PC-3 (cell line): Measurements from ENCODE around the gene C8B. TPM values are rescaled to one million over a fixed set of nuclear protein-coding genes. Genes with fewer than 3 reads are reported as not detected.

ENCODE experiments used
- ATAC-seq: fragments of 200-7000 bp; cut with Tn5 transposase; 2 replicates; pipeline ENCODE4 v1.9.1; 2020; ENCODE audit warnings: mild to moderate bottlenecking, moderate library complexity
- BruUV-seq: library from RNA; stranded (reverse); fragments of 400-500 nt; replicated peaks from 2 replicates; lab custom pipeline; 2021; lab: Mats Ljungman, UMichigan
- CTCF ChIA-PET: fragments of 300-600 bp; sonication (Branson Sonifier 250); formaldehyde crosslinking; loops from one replicate; lab custom pipeline; 2022; ENCODE audit warnings: antibody characterized with exemption; lab: Charles Lee
- POLR2A ChIA-PET: fragments of 300-600 bp; sonication (Branson Sonifier 250); formaldehyde crosslinking; loops from one replicate; lab custom pipeline; 2022; ENCODE audit warnings: antibody characterized with exemption; ENCODE audit not compliant: unreplicated experiment; lab: Charles Lee
- DNase-seq: peaks from one replicate; pipeline ENCODE4 v3.0.0-alpha.2; 2015
- H2AFZ ChIP-seq: fragments of 300-600 bp; sonication (generic); 2 replicates; pipeline ENCODE4 v1.6.0; 2016; ENCODE audit warnings: antibody characterized with exemption, low read length
- H3F3A ChIP-seq: fragments of 300-600 bp; sonication (generic); one replicate; pipeline ENCODE4 v1.6.0; 2017; ENCODE audit warnings: antibody characterized with exemption, low read length, control low read depth, mild to moderate bottlenecking; ENCODE audit not compliant: unreplicated experiment
- H3K27ac ChIP-seq: fragments of 300-600 bp; sonication (generic); 2 replicates; pipeline ENCODE4 v1.5.1; 2016; ENCODE audit warnings: mild to moderate bottlenecking, low read length
- H3K27me3 ChIP-seq: fragments of 300-600 bp; sonication (generic); 2 replicates; pipeline ENCODE4 v1.6.1; 2016; ENCODE audit warnings: low read length, mixed read lengths
- H3K36me3 ChIP-seq: fragments of 300-600 bp; sonication (generic); 2 replicates; pipeline ENCODE4 v1.6.1; 2016; ENCODE audit warnings: low read depth, mixed run types, low read length, mixed read lengths
- H3K4me1 ChIP-seq: fragments of 300-600 bp; sonication (generic); 2 replicates; pipeline ENCODE4 v1.5.1; 2016; ENCODE audit warnings: low read length; ENCODE audit not compliant: insufficient read depth
- H3K4me2 ChIP-seq: fragments of 300-600 bp; sonication (generic); 2 replicates; pipeline ENCODE4 v1.6.0; 2016; ENCODE audit warnings: low read length
- H3K4me3 ChIP-seq: fragments of 300-600 bp; sonication (generic); 2 replicates; pipeline ENCODE4 v1.5.1; 2016; ENCODE audit warnings: mild to moderate bottlenecking, low read length, mixed read lengths
- H3K79me2 ChIP-seq: fragments of 300-600 bp; sonication (generic); 2 replicates; pipeline ENCODE4 v1.6.1; 2017; ENCODE audit warnings: low read length, mixed read lengths
- H3K9ac ChIP-seq: fragments of 300-600 bp; sonication (generic); 2 replicates; pipeline ENCODE4 v1.6.0; 2016; ENCODE audit warnings: mild to moderate bottlenecking, low read length
- H3K9me2 ChIP-seq: fragments of 300-600 bp; sonication (generic); replicated peaks from 2 replicates; pipeline ENCODE4 v1.6.1; 2016; ENCODE audit warnings: mixed run types, low read length, mixed read lengths
- H3K9me3 ChIP-seq: fragments of 300-600 bp; sonication (generic); 2 replicates; pipeline ENCODE4 v1.6.1; 2016; ENCODE audit warnings: low read length, mixed read lengths
- H4K20me1 ChIP-seq: fragments of 300-600 bp; sonication (generic); 2 replicates; pipeline ENCODE4 v1.6.1; 2016; ENCODE audit warnings: low read length, mixed read lengths
- CTCF ChIP-seq: fragments of 300-600 bp; sonication (generic); conservative IDR thresholded peaks from 2 replicates; pipeline ENCODE4 v1.5.1; 2017; ENCODE audit warnings: antibody characterized with exemption, low read depth, mild to moderate bottlenecking, low read length
- EZH2 ChIP-seq: fragments of 300-600 bp; sonication (generic); IDR thresholded peaks from one replicate; pipeline ENCODE4 v1.6.1; 2017; ENCODE audit warnings: antibody characterized with exemption, mild to moderate bottlenecking, low read length; ENCODE audit not compliant: unreplicated experiment
- EZH2phosphoT487 ChIP-seq: fragments of 300-600 bp; sonication (generic); IDR thresholded peaks from 2 replicates; pipeline ENCODE4 v1.6.1; 2018; ENCODE audit warnings: mild to moderate bottlenecking, antibody characterized with exemption, low read length, borderline replicate concordance
- intact Hi-C: fragments of 100-400 bp; cut with micrococcal nuclease; formaldehyde crosslinking; loops from 2 replicates; pipeline ENCODE4 v1.9.0; 2023
- total RNA-seq: library from RNA; depleted of rRNA; stranded (reverse); fragments of >200 nt; gene quantifications from 2 replicates; pipeline ENCODE4 v1.2.3, GENCODE V29; 2014

C8B gene
- total RNA-seq, 1 experiment from 2014 or later: not detected

GRCh38 chr1:56933161-56933560, 32.7 kb downstream of the C8B start:
- Histone ChIP-seq H3F3A (no peaks in the 10 kb centered on the region), H3K4me3 (no peak overlapping the region), H3K9me2 (no peaks in the 10 kb centered on the region), H2AFZ (no peak overlapping the region), H3K27ac (no peak overlapping the region), H3K9me3 (no peaks in the 10 kb centered on the region), H3K79me2 (no peaks in the 10 kb centered on the region), H3K4me2 (no peak overlapping the region), H3K9ac (no peak overlapping the region), H3K27me3 (peaks cover 3% of the 10 kb centered on the region; the same call in 1 of the 2 replicates), H4K20me1 (no peaks in the 10 kb centered on the region), H3K4me1 (no peaks in the 10 kb centered on the region), H3K36me3 (no peaks in the 10 kb centered on the region)
- ChIA-PET POLR2A (no interaction called here), CTCF (no interaction called here)
- BruUV-seq: no TSS peak
- ATAC-seq (no peak), DNase-seq (no peak)
- no peak for TF ChIP-seq CTCF
- intact Hi-C loops: no loop called here

GRCh38 chr1:56931686-56932085, 34.1 kb downstream of the C8B start:
- Histone ChIP-seq H3K9me3 (no peaks in the 10 kb centered on the region), H2AFZ (no peak overlapping the region), H4K20me1 (no peaks in the 10 kb centered on the region), H3K27ac (no peak overlapping the region), H3K79me2 (no peaks in the 10 kb centered on the region), H3K9ac (no peak overlapping the region), H3K36me3 (no peaks in the 10 kb centered on the region), H3F3A (no peaks in the 10 kb centered on the region), H3K9me2 (no peaks in the 10 kb centered on the region), H3K27me3 (peaks cover 3% of the 10 kb centered on the region; the same call in 1 of the 2 replicates), H3K4me2 (no peak overlapping the region), H3K4me1 (no peaks in the 10 kb centered on the region), H3K4me3 (no peak overlapping the region)
- ChIA-PET POLR2A (no interaction called here), CTCF (no interaction called here)
- ATAC-seq (no peak), DNase-seq (no peak)
- intact Hi-C loops: no loop called here
- BruUV-seq: no TSS peak
- TF ChIP-seq CTCF: no peak
- no peak for TF ChIP-seq EZH2phosphoT487
- TF ChIP-seq EZH2: no peak

- ChIA-PET POLR2A (no interaction called here), CTCF (no interaction called here)
- no peaks in the 10 kb centered on the region for H3K9me2 ChIP-seq
- BruUV-seq: no TSS peak
- peaks cover 3% of the 10 kb centered on the region; the same call in 1 of the 2 replicates for H3K27me3 ChIP-seq
- ATAC-seq (no peak), DNase-seq (no peak)
- H3K4me2 ChIP-seq: no peak overlapping the region
- H3K27ac ChIP-seq: no peak overlapping the region
- H2AFZ ChIP-seq: no peak overlapping the region
- no peak overlapping the region for H3K9ac ChIP-seq
- H3F3A ChIP-seq: no peaks in the 10 kb centered on the region
- no peaks in the 10 kb centered on the region for H4K20me1 ChIP-seq
- no peak overlapping the region for H3K4me3 ChIP-seq
- no peaks in the 10 kb centered on the region for H3K79me2 ChIP-seq
- no peaks in the 10 kb centered on the region for H3K4me1 ChIP-seq
- TF ChIP-seq EZH2phosphoT487: no peak
- no peak for TF ChIP-seq EZH2
- TF ChIP-seq CTCF: no peak
- no peaks in the 10 kb centered on the region for H3K36me3 ChIP-seq
- intact Hi-C loops: no loop called here
- H3K9me3 ChIP-seq: no peaks in the 10 kb centered on the region
Measured at GRCh38 chr1:56931211-56931610, 34.6 kb downstream of the C8B start.
